PC-3 (cell line): Measurements from ENCODE around the gene COX7A2L. TPM values are rescaled to one million over a fixed set of nuclear protein-coding genes. Genes with fewer than 3 reads are reported as not detected.

Source experiments
- ATAC-seq: fragments of 200-7000 bp; cut with Tn5 transposase; 2 replicates; pipeline ENCODE4 v1.9.1; 2020; ENCODE audit warnings: mild to moderate bottlenecking, moderate library complexity
- BruUV-seq: library from RNA; stranded (reverse); fragments of 400-500 nt; replicated peaks from 2 replicates; lab custom pipeline; 2021; lab: Mats Ljungman, UMichigan
- CTCF ChIA-PET: fragments of 300-600 bp; sonication (Branson Sonifier 250); formaldehyde crosslinking; loops from one replicate; lab custom pipeline; 2022; ENCODE audit warnings: antibody characterized with exemption; lab: Charles Lee
- POLR2A ChIA-PET: fragments of 300-600 bp; sonication (Branson Sonifier 250); formaldehyde crosslinking; loops from one replicate; lab custom pipeline; 2022; ENCODE audit warnings: antibody characterized with exemption; ENCODE audit not compliant: unreplicated experiment; lab: Charles Lee
- DNase-seq: peaks from one replicate; pipeline ENCODE4 v3.0.0-alpha.2; 2015
- H2AFZ ChIP-seq: fragments of 300-600 bp; sonication (generic); 2 replicates; pipeline ENCODE4 v1.6.0; 2016; ENCODE audit warnings: antibody characterized with exemption, low read length
- H3F3A ChIP-seq: fragments of 300-600 bp; sonication (generic); one replicate; pipeline ENCODE4 v1.6.0; 2017; ENCODE audit warnings: antibody characterized with exemption, low read length, control low read depth, mild to moderate bottlenecking; ENCODE audit not compliant: unreplicated experiment
- H3K27ac ChIP-seq: fragments of 300-600 bp; sonication (generic); 2 replicates; pipeline ENCODE4 v1.5.1; 2016; ENCODE audit warnings: mild to moderate bottlenecking, low read length
- H3K27me3 ChIP-seq: fragments of 300-600 bp; sonication (generic); 2 replicates; pipeline ENCODE4 v1.6.1; 2016; ENCODE audit warnings: low read length, mixed read lengths
- H3K36me3 ChIP-seq: fragments of 300-600 bp; sonication (generic); 2 replicates; pipeline ENCODE4 v1.6.1; 2016; ENCODE audit warnings: low read depth, mixed run types, low read length, mixed read lengths
- H3K4me1 ChIP-seq: fragments of 300-600 bp; sonication (generic); 2 replicates; pipeline ENCODE4 v1.5.1; 2016; ENCODE audit warnings: low read length; ENCODE audit not compliant: insufficient read depth
- H3K4me2 ChIP-seq: fragments of 300-600 bp; sonication (generic); 2 replicates; pipeline ENCODE4 v1.6.0; 2016; ENCODE audit warnings: low read length
- H3K4me3 ChIP-seq: fragments of 300-600 bp; sonication (generic); 2 replicates; pipeline ENCODE4 v1.5.1; 2016; ENCODE audit warnings: mild to moderate bottlenecking, low read length, mixed read lengths
- H3K79me2 ChIP-seq: fragments of 300-600 bp; sonication (generic); 2 replicates; pipeline ENCODE4 v1.6.1; 2017; ENCODE audit warnings: low read length, mixed read lengths
- H3K9ac ChIP-seq: fragments of 300-600 bp; sonication (generic); 2 replicates; pipeline ENCODE4 v1.6.0; 2016; ENCODE audit warnings: mild to moderate bottlenecking, low read length
- H3K9me2 ChIP-seq: fragments of 300-600 bp; sonication (generic); replicated peaks from 2 replicates; pipeline ENCODE4 v1.6.1; 2016; ENCODE audit warnings: mixed run types, low read length, mixed read lengths
- H3K9me3 ChIP-seq: fragments of 300-600 bp; sonication (generic); 2 replicates; pipeline ENCODE4 v1.6.1; 2016; ENCODE audit warnings: low read length, mixed read lengths
- H4K20me1 ChIP-seq: fragments of 300-600 bp; sonication (generic); 2 replicates; pipeline ENCODE4 v1.6.1; 2016; ENCODE audit warnings: low read length, mixed read lengths
- CTCF ChIP-seq: fragments of 300-600 bp; sonication (generic); conservative IDR thresholded peaks from 2 replicates; pipeline ENCODE4 v1.5.1; 2017; ENCODE audit warnings: antibody characterized with exemption, low read depth, mild to moderate bottlenecking, low read length
- EZH2 ChIP-seq: fragments of 300-600 bp; sonication (generic); IDR thresholded peaks from one replicate; pipeline ENCODE4 v1.6.1; 2017; ENCODE audit warnings: antibody characterized with exemption, mild to moderate bottlenecking, low read length; ENCODE audit not compliant: unreplicated experiment
- EZH2phosphoT487 ChIP-seq: fragments of 300-600 bp; sonication (generic); IDR thresholded peaks from 2 replicates; pipeline ENCODE4 v1.6.1; 2018; ENCODE audit warnings: mild to moderate bottlenecking, antibody characterized with exemption, low read length, borderline replicate concordance
- intact Hi-C: fragments of 100-400 bp; cut with micrococcal nuclease; formaldehyde crosslinking; loops from 2 replicates; pipeline ENCODE4 v1.9.0; 2023
- total RNA-seq: library from RNA; depleted of rRNA; stranded (reverse); fragments of >200 nt; gene quantifications from 2 replicates; pipeline ENCODE4 v1.2.3, GENCODE V29; 2014

The COX7A2L gene
- total RNA-seq, 1 experiment from 2014 or later: 120 TPM

GRCh38 chr2:42392191-42392590, 31.2 kb upstream of the COX7A2L start:
- POLR2A ChIA-PET: no interaction called here
- Histone ChIP-seq H3K4me1 (no peaks in the 10 kb centered on the region), H3K27me3 (no peaks in the 10 kb centered on the region), H3K36me3 (no peaks in the 10 kb centered on the region), H3K27ac (no peak overlapping the region), H2AFZ (no peak overlapping the region), H3K4me2 (no peak overlapping the region), H3F3A (no peaks in the 10 kb centered on the region), H3K4me3 (no peak overlapping the region), H3K9me2 (no peaks in the 10 kb centered on the region), H3K9me3 (no peaks in the 10 kb centered on the region), H3K9ac (no peak overlapping the region), H4K20me1 (no peaks in the 10 kb centered on the region), H3K79me2 (no peaks in the 10 kb centered on the region)
- DNase-seq (no peak), ATAC-seq (no peak)
- TF ChIP-seq CTCF (no peak), EZH2 (no peak), EZH2phosphoT487 (no peak)
- BruUV-seq: no TSS peak
- CTCF ChIA-PET: no interaction called here
- intact Hi-C loops: no loop called here

- intact Hi-C loops: no loop called here
- Histone ChIP-seq H3K36me3 (no peaks in the 10 kb centered on the region), H3K9me3 (no peaks in the 10 kb centered on the region), H3K9me2 (no peaks in the 10 kb centered on the region), H3K27me3 (no peaks in the 10 kb centered on the region), H3K4me2 (no peak overlapping the region), H3K9ac (no peak overlapping the region), H4K20me1 (no peaks in the 10 kb centered on the region), H3K4me3 (no peak overlapping the region), H3K4me1 (no peaks in the 10 kb centered on the region), H3K79me2 (no peaks in the 10 kb centered on the region), H3F3A (no peaks in the 10 kb centered on the region), H3K27ac (no peak overlapping the region), H2AFZ (no peak overlapping the region)
- POLR2A ChIA-PET: no interaction called here
- DNase-seq: no peak
- CTCF ChIA-PET: no interaction called here
- no peak for ATAC-seq
- BruUV-seq: no TSS peak
- TF ChIP-seq EZH2: no peak
- no peak for TF ChIP-seq CTCF
- no peak for TF ChIP-seq EZH2phosphoT487
Observed at GRCh38 chr2:42390401-42390969, 29.5 kb upstream of the COX7A2L start.

GRCh38 chr2:42386682-42387081, 25.7 kb upstream of the COX7A2L start:
- intact Hi-C loops: no loop called here
- H3K27me3 ChIP-seq: no peaks in the 10 kb centered on the region
- BruUV-seq: no TSS peak

More at GRCh38 chr2:42386682-42387081, 25.7 kb upstream of the COX7A2L start:
- DNase-seq (peak; percentile 30), ATAC-seq (no peak)
- ChIA-PET CTCF (no interaction called here), POLR2A (no interaction called here)
- no peaks in the 10 kb centered on the region for H4K20me1 ChIP-seq
- H3K9me3 ChIP-seq: no peaks in the 10 kb centered on the region
- no peaks in the 10 kb centered on the region for H3F3A ChIP-seq
- TF ChIP-seq CTCF (peak; percentile 65), EZH2 (no peak)
- no peak overlapping the region for H3K9ac ChIP-seq
- H3K36me3 ChIP-seq: no peaks in the 10 kb centered on the region
- no peaks in the 10 kb centered on the region for H3K79me2 ChIP-seq
- H3K27ac ChIP-seq: no peak overlapping the region
- H3K4me1 ChIP-seq: no peaks in the 10 kb centered on the region
- no peak overlapping the region for H3K4me3 ChIP-seq
- no peak overlapping the region for H2AFZ ChIP-seq
- H3K4me2 ChIP-seq: no peak overlapping the region
- H3K9me2 ChIP-seq: no peaks in the 10 kb centered on the region
